ENCODE measurements around the gene CNPY1.
"Not testable (repeated sequence)": the region's sequence is repeated elsewhere in the genome, so short reads cannot be mapped to it uniquely, and the experiment has no call there.

Gene CNPY1

GRCh38 chr7:155578016-155578415 is 31.7 kb upstream of the CNPY1 start:
- no peak for DNase-seq (ENCODE audit: low spot score)

DNA sequence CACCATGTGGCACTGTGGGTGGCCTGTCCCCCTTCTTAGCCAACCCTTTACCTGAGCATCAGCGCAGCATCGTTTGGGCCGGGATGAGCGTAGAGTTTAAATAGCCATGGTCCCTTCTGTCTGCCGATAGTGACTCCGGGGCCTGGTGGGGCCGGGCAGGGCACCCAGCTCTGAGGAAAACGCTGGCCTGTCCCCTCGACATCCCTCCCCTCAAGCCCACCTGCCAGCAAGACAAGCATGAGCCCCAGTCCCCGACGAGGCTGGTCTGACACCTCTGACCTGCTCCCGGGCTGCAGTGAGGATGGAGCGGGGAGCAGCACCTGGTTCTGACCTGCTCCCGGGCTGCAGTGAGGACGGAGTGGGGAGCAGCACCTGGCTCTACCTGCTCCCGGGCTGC is 31.1 kb upstream of the CNPY1 start:
- DNase-seq (ENCODE audit: low spot score): no peak

DNA sequence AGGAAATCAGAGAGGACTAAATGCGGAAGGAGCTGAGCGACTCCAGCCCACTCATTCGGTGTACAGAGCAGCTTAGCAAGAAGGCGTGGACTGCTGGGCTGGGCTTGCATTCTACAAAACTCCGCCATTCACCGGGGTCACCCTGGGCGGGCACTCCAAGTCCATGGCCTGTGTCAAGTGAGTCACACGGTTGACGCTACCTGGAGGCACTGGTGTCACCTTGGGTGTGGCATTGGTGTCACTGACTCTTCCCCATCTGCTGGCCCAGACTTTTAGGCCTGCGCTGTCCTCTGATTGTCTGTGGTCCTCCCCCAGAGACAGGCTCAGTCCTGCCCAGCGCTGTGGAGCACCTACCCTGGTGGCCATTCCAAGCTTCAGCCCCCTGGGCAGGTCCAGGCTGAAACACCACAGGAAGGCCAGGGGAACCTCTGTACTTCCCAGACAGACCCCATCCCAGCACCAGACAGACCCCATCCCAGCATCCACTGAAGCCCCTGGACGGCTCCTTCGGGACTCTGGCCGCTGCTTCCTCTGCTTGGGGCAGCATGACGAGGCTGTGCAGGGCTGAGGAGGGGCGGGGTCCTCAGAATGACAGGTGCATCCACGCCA is 30.6 kb upstream of the CNPY1 start:
- no peak for DNase-seq (ENCODE audit: low spot score)

DNA sequence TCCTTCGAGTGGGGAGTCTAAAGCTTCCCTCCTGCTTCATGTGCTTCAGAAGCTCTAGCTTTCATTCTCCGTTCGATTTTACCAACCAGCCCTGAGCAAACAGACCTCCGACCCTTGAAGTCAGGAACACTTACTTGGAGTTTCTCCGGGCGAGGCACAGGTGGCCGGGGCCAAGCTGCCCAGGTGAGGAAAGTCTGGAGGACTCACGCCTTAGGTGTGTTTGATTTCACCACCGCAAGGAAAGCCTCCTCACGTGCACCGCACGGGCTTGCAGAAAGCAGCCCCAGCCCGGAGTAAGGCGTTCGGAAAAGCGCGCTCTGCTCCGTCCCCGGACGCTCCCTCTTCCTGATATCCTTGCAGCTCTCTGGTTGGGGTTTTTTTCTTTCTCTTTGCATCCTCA is 30.1 kb upstream of the CNPY1 start:
- no peak for DNase-seq (ENCODE audit: low spot score)

GRCh38 chr7:155574556-155575290 is 28.4 kb upstream of the CNPY1 start:
- no peak for DNase-seq (ENCODE audit: low spot score)

- DNase-seq (ENCODE audit: low spot score): no peak
These were observed 25.4 kb upstream of the CNPY1 start for GRCh38 chr7:155571581-155572345.

- DNase-seq (ENCODE audit: low spot score): no peak
These were observed 24.6 kb upstream of the CNPY1 start for GRCh38 chr7:155570991-155571390.

DNA sequence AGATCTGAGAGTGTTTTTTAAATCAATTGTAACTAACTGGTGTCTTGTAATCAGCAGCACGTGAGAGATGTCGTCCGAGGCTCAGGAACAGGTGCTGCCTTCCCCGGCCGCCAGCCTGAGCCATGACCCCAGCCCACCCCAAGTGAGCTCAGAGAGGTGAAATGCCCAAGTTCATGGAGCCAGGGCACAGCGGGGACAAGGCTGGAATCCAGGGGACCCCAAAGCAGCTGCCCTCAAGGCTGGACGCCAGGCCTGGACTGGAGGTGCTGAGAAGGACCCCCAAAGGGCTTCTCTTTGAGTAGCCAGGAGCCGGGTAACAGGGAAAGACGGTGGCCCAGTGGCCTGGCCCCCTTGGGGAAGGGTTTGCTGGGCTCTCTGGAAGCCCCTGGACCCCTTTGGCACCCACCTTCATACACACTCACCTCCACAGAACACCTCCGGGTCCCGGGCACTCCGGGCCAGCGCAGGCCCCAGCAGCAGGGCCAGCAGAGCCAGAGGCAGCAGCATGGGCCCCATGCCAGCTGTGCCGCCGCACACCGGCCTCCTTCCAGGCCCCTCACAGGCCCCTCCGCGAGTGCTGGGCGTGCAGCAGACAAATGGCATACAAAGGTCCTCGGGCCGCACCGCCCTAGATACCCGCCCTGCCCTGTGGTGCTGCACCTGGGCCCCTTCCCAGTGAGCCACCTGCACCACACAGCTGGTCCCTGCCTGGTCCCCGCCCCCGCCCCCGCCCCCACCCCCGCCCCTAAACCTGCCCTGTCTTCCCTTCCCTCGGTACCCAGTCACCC is 24.0 kb upstream of the CNPY1 start:
- no peak for DNase-seq (ENCODE audit: low spot score)

DNA sequence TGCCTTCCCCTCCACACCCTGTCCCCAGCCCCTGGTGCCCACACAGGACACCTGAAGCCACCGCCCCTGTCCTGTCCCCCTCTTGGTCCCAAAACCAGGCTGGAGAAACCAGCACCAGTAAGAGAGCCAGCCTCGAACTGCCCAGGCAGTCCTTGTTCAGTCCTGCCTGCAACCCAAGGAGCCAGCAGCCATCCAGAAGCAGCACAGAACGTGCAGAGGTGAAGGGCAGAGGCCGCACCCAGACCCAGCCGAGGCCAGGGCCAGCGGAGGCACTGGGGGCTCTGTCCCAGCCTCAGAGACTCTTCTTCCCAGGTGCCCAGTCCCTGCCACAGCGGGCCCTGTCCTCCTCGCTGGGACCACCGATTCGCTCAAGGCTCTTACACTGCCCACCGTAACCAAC is 23.3 kb upstream of the CNPY1 start:
- DNase-seq (ENCODE audit: low spot score): no peak

DNA sequence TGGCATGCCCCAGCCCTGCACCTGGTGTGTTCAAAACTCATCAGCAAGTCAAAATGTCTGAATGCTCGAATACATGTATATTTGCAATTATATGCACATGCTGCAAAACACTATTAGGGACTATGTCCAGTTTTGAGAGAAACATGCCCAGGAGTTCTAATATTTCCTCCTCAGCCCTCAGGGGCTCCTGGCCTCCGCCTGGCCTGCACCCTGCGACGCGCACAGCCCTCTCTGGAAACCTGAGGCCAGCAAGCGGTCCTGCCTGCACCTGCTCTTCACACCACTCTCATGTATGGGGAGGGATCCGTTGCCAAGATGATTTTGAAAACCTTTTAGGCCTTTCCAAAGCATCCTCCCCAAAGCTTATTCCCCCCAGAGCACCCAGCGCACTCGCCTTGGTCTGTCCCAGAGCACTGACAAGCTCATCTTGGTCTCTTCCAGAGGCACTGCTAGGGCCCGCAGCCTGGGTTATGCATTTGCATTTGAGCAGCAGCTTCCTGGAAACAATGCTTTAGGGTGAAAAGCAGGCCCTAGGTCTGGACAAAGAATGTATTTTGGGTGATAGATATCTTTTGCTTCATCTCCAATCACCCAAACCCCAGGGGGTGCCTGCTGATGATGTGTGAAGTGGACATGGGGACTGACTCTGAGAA is 22.6 kb upstream of the CNPY1 start:
- no peak for DNase-seq (ENCODE audit: low spot score)

DNA sequence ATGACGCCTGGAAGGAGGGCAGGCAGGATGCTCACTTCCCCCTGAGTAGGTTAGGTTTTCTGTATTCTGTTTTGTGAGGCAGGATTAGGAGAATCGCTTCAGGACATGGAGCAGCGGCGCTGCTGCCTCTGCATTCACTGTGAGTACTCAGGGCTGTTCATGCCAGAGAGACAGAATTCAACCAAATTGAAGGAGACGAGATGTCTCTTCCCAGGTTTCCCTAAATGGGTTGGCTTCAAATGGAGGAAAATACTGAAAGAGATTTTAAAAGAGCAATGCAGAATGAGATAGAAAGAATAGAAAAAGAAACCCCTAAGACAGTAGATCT is 21.9 kb upstream of the CNPY1 start:
- no peak for DNase-seq (ENCODE audit: low spot score)

- no peak for DNase-seq (ENCODE audit: low spot score)
These were observed 21.4 kb upstream of the CNPY1 start for GRCh38 chr7:155567646-155568332.

DNA sequence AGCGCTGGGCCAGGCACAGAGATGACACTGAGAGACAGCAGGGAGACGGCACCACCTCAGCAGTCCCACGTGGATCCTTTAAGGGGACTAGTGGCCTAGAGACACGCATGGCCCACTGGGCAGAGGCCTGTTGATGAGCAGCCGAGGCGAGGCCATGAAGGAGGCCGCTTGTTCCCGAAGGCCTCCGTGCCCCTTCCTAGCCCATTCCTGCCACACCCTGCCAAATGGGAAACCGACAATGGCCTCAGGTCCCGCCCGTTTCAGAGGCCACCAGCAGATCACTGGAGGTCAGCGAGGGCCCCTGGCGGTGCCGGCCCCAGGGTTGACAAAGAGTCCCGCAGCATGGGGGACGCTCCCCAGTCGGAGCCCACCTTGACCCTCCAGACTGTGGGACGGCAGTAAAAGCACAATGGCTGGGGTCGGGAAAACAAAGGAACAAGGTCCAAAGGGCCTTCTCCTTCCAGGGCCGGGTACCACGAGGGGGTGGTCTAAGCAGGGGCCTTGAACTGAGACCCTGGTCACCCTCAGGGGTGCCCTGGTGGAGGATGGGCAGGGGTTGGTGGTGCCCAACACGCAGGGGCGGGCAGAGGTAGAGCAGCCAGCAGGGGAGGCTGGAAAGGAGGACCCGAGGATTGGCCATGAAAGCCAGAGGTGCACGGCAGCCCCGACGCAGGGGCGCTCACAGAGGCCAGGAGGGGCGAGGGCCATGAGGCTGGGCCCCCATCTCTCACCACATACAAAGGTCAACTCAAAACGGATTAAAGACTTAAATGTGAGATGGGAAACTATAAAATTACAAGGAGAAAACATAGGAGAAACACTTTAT is 19.9 kb upstream of the CNPY1 start:
- no peak for DNase-seq (ENCODE audit: low spot score)

DNA sequence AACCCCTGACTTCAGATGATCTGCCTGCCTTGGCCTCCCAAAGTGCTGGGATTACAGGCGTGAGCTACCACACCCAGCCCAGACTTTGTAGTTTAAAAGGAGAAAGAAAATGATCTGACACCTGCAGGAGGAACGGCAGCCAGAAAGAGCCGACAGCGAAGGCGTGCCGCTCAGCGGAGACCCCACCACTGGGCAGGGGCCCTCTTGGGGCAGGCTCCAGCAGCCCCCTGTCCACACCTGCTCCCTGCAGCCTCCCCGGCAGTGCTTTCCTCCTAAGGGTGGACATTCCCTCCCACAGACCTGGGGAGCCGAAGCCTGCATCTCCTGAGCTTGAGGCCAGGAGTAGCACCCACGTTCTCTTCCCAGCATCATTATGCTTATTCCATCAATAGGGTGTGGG is 19.2 kb upstream of the CNPY1 start:
- DNase-seq (ENCODE audit: low spot score): no peak

- not testable (repeated sequence) for DNase-seq (ENCODE audit: low spot score)
These were observed 16.6 kb upstream of the CNPY1 start for GRCh38 chr7:155562976-155563375.

DNA sequence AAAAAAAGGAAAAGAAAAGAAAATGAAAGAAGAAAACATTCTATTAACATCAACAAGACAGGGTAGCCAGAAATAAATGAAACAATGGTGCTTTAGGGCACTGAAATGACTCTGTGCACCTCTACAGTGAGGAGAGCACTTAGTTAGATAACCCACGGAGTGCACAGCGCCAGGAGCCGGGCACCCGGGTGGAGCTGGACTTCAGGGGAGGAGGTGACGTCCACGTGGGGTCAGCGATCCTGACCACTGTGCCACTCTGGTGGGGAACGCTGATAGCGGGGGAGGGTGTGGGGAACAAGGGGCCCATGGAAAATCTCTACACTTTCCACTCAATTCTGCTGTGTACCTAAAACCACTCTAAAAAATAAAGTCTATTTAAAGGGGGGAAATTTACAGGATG is 15.7 kb upstream of the CNPY1 start:
- no peak for DNase-seq (ENCODE audit: low spot score)

- no peak for DNase-seq (ENCODE audit: low spot score)
These were observed 14.8 kb upstream of the CNPY1 start for GRCh38 chr7:155560982-155561686.

DNA sequence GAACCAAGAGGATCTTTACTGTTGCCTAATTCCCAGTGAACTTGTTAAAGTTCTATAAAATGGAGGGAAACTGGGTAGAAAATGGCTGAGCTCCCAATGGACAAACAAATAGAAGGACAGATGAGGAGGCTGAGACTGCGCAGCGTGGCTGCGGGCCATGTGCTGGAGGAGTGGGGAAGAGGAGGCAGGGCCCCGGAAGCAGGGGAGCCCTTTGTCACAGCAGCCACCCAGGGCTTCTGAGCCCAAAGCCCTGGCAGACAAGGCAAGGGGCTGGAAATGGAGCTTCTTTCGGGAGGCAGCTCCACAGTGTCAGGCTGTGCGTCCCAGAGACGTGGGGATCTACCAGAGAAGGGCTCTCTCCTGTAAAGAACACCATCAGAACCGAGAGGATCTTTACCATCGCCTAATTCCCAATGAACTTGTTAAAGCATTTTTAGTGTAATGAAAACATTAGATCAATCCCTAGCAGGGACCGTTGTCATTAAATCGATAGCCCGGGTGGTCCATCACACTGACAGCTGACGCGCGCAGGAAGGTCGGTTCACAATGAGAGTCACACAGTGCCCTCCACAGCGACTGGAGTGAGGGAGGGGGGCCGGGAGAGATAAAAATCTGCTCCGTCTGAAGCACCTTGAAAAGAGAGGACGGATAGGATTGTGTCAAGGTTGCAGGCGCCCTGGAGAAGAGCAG is 14.0 kb upstream of the CNPY1 start:
- no peak for DNase-seq (ENCODE audit: low spot score)

DNA sequence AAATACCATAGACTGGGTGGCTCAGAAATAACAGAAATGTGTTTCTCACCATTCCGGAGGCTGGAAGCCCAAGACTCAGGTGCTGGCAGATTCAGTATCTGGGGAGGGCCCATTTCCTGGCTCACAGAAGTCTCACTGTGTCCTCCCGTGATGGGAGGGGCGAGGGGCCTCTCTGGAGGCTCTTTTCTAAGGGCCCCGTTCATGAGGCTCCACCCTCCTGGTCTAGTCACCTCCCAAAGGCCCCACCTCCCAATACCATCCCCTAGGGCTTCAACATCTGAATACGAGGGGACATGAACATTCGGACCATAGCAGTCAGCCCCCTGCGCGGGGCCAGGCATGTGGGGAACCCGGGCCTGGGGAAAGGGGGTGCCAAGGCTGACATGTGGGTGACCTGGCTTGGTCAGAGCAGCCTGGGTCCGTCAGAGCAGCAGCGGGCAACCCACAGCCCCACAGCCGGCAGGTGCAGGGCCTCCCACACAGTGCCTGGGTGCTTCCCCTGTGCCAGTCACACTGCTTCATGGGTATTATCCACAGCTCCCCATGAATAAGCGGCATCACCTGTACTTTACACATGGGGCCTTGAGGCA is 13.3 kb upstream of the CNPY1 start:
- DNase-seq (ENCODE audit: low spot score): no peak

Data from RKO (cell line).